Thyroid gland (tissue), 4 donors: ENCODE results near the gene VPS54. TPM values are rescaled to one million over a fixed set of nuclear protein-coding genes. Genes with fewer than 3 reads are reported as not detected.
"Not testable (repeated sequence)": the region's sequence is repeated elsewhere in the genome, so short reads cannot be mapped to it uniquely, and the experiment has no call there.

Experiments used
- DNase-seq, 2 donors: peaks; one replicate each; pipeline ENCODE4 v3.0.0-alpha.2; 2019
- H3K27ac ChIP-seq, 3 donors: fragments of 200-600 bp; sonication (generic); 1 replicate in 2 of 3; 2 replicates in 1 of 3; pipeline ENCODE4 v1.5.1; 2016 to 2019; ENCODE audit warnings: mild to moderate bottlenecking in 1 of 3, moderate library complexity in 1 of 3
- H3K27me3 ChIP-seq: fragments of 200-600 bp; sonication (generic); one replicate; pipeline ENCODE4 v1.5.1; 2019
- H3K36me3 ChIP-seq, 2 donors: fragments of 200-600 bp; sonication (generic); one replicate each; pipeline ENCODE4 v1.5.1; 2016 to 2019
- H3K4me1 ChIP-seq, 2 donors: fragments of 200-600 bp; sonication (generic); one replicate each; pipeline ENCODE4 v1.5.1; 2017 to 2019
- H3K4me3 ChIP-seq, 3 donors: fragments of 200-600 bp; sonication (generic); replicated peaks in 1 of 3; 1 replicate in 2 of 3; 2 replicates in 1 of 3; pipeline ENCODE4 v1.5.1; 2016; ENCODE audit warnings: mild to moderate bottlenecking in 1 of 3
- H3K9me3 ChIP-seq: fragments of 200-600 bp; sonication (generic); one replicate; pipeline ENCODE4 v1.5.1; 2017
- CTCF ChIP-seq, 6 experiments: fragments of 200-600 bp in 3 of 6; fragments of 450-650 bp in 3 of 6; sonication (generic) in 3 of 6; IDR thresholded peaks; one replicate each; pipeline ENCODE4 v1.5.1; 2016 to 2019; ENCODE audit warnings: antibody characterized with exemption in 6 of 6, mild to moderate bottlenecking in 2 of 6, inconsistent platforms in 1 of 6, moderate library complexity in 1 of 6
- POLR2A ChIP-seq, 2 donors: fragments of 450-650 bp; IDR thresholded peaks; one replicate each; pipeline ENCODE4 v1.6.1; 2017; ENCODE audit warnings: antibody characterized with exemption in 2 of 2, mild to moderate bottlenecking in 2 of 2, moderate library complexity in 1 of 2
- WGBS, 2 donors: methylation state at CpG; one replicate each; pipeline ENCODE4 v1.1.5; 2017; 5-methylcytosine and 5-hydroxymethylcytosine counted together
- intact Hi-C: fragments of 100-400 bp; cut with DNase I; formaldehyde crosslinking; loops from one replicate; pipeline ENCODE4 v1.15.1; 2023
- total RNA-seq, 4 donors: library from RNA; depleted of rRNA; stranded (reverse); fragments of >200 nt; gene quantifications; one replicate each; pipeline ENCODE4 v1.2.3, GENCODE V29; 2016

VPS54 gene
- total RNA-seq, 4 donors from 2014 or later = 34.4 to 40.8 (median 35.9) TPM

GRCh38 chr2:63993871-63994270, 25.4 kb downstream of the VPS54 start:
- Histone ChIP-seq H3K4me3 (no peak overlapping the region), H3K4me1 (no peaks in the 10 kb centered on the region), H3K27me3 (no peaks in the 10 kb centered on the region), H3K9me3 (no peaks in the 10 kb centered on the region), H3K36me3 (no peaks in the 10 kb centered on the region), H3K27ac (no peak overlapping the region)
- no peak for TF ChIP-seq POLR2A (IDR thresholded peaks at IDR 0.05)
- TF ChIP-seq CTCF (IDR thresholded peaks at IDR 0.05) = no peak
- WGBS, 2 donors = 89 to 97% methylated on average over 5 of the region's 5 CpGs
- no peak for DNase-seq
- intact Hi-C loops = no loop called here

DNA sequence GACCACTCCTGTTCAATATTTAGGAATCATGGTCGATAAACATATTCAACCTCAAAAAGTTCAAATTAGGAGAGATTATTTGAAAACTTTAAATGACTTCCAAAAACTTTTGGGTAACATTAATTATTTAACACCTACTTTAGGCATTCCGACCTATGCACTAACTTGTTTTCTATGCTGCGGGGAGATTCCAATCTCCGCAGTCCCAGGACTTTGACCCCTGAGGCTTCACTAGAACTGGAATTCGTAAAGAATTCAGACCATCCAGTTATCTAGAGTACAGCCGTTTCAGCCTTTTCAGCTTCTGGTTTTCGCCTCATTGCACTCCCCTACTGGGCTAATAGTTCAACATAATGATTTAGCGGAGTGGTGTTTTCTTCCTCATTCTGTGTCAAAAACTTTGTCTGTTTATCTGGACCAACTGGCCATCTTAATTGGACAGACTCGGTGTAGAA, 26.1 kb downstream of the VPS54 start:
- H3K36me3 ChIP-seq, H3K27me3 ChIP-seq, DNase-seq, H3K4me3 ChIP-seq, H3K9me3 ChIP-seq, H3K27ac ChIP-seq, intact Hi-C loops, H3K4me1 ChIP-seq: not testable (repeated sequence)
- 92 to 94% methylated on average over 9 of the region's 9 CpGs for WGBS, 2 donors

- Histone ChIP-seq H3K36me3 (no peaks in the 10 kb centered on the region), H3K27ac (no peak overlapping the region), H3K4me3 (no peak overlapping the region), H3K9me3 (no peaks in the 10 kb centered on the region), H3K4me1 (no peaks in the 10 kb centered on the region), H3K27me3 (no peaks in the 10 kb centered on the region)
- intact Hi-C loops = no loop called here
- TF ChIP-seq POLR2A (IDR thresholded peaks at IDR 0.05) (no peak), CTCF (IDR thresholded peaks at IDR 0.05) (no peak)
- 94 to 98% methylated on average over 13 of the region's 13 CpGs for WGBS, 2 donors
- DNase-seq = no peak
These were observed 27.1 kb downstream of the VPS54 start for GRCh38 chr2:63992061-63992685.

DNA sequence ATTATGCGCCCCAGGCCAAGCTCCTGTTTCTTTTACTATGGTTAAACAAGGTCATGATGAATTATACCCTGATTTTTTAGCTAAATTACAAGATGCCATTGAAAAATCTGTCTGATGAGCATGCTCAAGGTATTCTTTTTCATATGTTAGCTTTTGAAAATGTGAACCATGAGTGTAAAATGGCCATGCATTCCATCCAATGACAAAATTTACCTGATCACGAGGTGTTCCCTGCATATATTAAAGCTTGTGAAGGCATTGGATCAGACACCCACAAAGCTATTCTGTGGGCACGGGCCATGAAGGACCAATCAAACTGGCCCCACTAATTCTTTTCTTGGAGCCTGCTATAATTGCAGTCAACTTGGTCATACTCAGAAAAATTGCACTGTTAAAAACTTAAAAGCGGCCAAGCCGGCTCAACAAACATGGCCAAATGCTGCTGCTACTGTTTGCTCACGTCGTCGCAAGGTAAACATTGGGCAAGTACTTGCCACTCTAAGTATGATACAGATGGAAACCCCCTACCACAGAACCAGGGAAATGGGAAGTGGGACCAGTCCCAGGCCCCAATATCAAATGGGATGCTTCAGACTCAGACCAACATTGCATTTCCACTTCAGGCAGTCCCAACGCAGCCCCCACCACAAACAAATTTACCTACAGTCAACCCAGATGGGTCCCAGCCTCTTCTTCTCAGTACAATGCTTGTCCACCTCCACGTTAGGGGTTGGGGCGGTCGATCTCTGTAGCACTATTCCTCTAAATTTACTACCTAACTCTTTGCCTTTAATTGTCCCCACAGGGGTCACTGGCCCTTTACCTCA, 27.8 kb downstream of the VPS54 start:
- H3K27ac ChIP-seq, H3K4me1 ChIP-seq, H3K27me3 ChIP-seq, H3K4me3 ChIP-seq, intact Hi-C loops, H3K9me3 ChIP-seq, DNase-seq, H3K36me3 ChIP-seq: not testable (repeated sequence)
- 94 to 95% methylated on average over 12 of the region's 12 CpGs for WGBS, 2 donors

DNA sequence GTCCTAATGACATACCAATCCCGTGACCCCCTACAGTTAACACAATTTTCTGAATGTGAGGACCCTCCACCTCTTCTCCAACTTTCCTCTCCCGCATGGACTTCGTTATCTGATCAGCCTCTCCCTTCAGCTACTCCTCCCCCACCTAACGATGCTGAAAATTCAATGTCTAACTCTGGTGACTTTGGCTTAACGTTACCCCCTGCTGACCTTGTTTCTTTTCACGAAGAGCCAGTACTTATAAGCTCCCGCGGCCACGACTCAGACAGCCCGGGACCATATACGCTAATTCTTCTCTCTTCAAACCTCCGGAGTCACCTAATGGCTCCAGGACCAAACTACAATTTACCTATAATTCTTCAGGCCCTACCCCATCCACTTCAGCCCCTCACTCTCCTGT, 29.2 kb downstream of the VPS54 start:
- 94 to 99% methylated on average over 12 of the region's 12 CpGs for WGBS, 2 donors
- H3K36me3 ChIP-seq = no peaks in the 10 kb centered on the region
- H3K9me3 ChIP-seq = no peaks in the 10 kb centered on the region
- DNase-seq = no peak
- no peaks in the 10 kb centered on the region for H3K4me1 ChIP-seq
- TF ChIP-seq POLR2A (IDR thresholded peaks at IDR 0.05) = no peak
- no peak for TF ChIP-seq CTCF (IDR thresholded peaks at IDR 0.05)
- no peaks in the 10 kb centered on the region for H3K27me3 ChIP-seq
- H3K27ac ChIP-seq = no peak overlapping the region
- H3K4me3 ChIP-seq = no peak overlapping the region
- intact Hi-C loops = no loop called here

- 96 to 97% methylated on average over 12 of the region's 12 CpGs for WGBS, 2 donors
These were observed 30.3 kb downstream of the VPS54 start for GRCh38 chr2:63988842-63989436.

More at GRCh38 chr2:63988842-63989436, 30.3 kb downstream of the VPS54 start:
- H3K9me3 ChIP-seq, DNase-seq, H3K36me3 ChIP-seq, H3K27ac ChIP-seq, H3K4me1 ChIP-seq, H3K4me3 ChIP-seq, H3K27me3 ChIP-seq, intact Hi-C loops: not testable (repeated sequence)
